HG02943 (cell line): ENCODE data around the gene UBXN7.
"Not testable (repeated sequence)": the region's sequence is repeated elsewhere in the genome, so short reads cannot be mapped to it uniquely, and the experiment has no call there.

Source experiments
- ATAC-seq: cut with Tn5 transposase; IDR thresholded peaks from one replicate; pipeline ENCODE4 v1.9.1; 2021; ENCODE audit warnings: mild to moderate bottlenecking, low read depth, moderate library complexity; ENCODE audit not compliant: unreplicated experiment

The UBXN7 gene

GRCh38 chr3:196323016-196323415 lies 109.2 kb downstream of the UBXN7 start:
- ATAC-seq: no peak

GRCh38 chr3:196321162-196321561 lies 111.1 kb downstream of the UBXN7 start:
- no peak for ATAC-seq

GRCh38 chr3:196320137-196320536 lies 112.1 kb downstream of the UBXN7 start:
- ATAC-seq: no peak

GRCh38 chr3:196317687-196318467 lies 114.3 kb downstream of the UBXN7 start, which contains the start of gene DYNLT2B:
DYNLT2B (minus strand) TSS chr3:196318240; CDS start chr3:196318152, 88 bp downstream.
- peak; percentile 81 for ATAC-seq

GRCh38 chr3:196316799-196317686 lies 115.2 kb downstream of the UBXN7 start:
- ATAC-seq: not testable (repeated sequence)

- ATAC-seq: no peak
Observed at GRCh38 chr3:196315821-196316220, 116.4 kb downstream of the UBXN7 start.

DNA sequence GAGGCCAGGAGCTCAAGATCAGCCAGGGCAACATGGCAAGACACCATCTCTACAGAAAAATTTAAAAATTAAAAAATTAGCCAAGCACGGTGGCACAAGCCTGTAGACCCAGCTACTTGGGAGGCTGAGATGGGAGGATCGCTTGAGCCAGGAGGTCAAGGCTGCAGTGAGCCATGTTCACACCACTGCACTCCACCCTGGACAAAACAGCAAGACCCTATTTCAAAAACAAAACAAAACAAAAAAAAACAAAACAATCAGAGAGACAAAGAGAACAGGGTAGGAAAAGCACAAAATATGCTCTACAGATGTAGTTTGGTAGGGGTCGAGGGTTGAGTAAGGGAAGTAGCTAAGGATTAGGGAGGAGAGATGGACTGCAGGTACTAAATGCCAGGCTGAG lies 117.6 kb downstream of the UBXN7 start:
- ATAC-seq: no peak

- ATAC-seq: not testable (repeated sequence)
Observed at GRCh38 chr3:196314086-196314485, 118.1 kb downstream of the UBXN7 start.

DNA sequence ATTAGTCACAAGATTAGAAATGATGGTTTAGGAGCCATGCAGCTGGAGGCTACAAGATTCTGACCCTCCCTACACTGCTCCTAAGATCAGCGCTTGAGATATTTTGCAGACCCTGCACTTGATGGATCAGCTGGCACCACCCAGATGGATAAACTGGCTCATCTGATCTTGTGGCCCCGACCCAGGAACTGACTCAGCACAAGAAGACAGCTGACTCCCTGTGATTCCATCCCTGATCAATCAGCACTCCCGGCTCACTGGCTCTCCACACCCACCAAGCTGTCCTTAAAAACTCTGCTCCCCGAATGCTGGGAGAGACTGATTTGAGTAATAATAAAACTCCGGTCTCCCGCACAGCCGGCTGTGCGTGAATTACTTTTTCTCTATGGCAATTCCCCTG lies 129.3 kb downstream of the UBXN7 start:
- ATAC-seq: not testable (repeated sequence)

DNA sequence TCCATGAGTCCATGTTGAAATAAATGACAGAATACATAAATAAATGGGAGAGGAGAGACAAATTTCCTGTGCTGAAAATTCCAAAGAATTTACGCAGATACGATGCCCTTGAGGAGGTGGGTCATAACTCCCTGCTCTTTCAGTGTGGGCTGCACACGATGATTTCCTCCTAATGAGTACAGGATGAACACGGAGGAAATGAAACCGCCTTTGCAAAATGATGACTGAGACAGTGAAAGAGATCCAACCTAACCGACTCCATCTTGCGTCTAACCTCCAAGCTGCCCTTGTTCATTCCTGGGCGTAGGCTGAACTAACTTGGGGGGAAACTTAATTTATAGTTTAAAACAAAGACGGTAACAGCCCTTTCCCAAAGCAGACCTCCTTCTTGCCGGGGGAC lies 129.7 kb downstream of the UBXN7 start:
- not testable (repeated sequence) for ATAC-seq

DNA sequence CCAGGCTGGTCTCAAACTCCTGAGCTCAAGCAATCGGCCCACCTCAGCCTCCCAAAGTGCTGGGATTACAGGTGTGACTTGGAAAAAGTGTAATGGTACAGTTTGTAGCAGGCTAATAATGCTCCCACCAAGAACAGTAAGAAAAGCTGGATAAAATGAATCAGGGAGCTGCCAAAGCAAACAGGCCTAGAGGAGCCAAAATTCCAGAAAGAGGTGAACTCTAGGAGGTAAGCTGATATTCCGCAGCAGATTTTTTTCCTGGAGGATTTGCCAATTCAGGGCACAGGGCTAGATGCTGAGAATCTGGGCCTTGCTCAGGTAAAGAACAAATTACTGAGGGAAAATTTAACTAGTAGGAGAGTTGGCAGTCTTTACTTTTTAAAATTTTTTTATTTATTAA lies 133.7 kb downstream of the UBXN7 start:
- no peak for ATAC-seq
